ENCODE results near the gene TFDP2. TPM values are rescaled to one million over a fixed set of nuclear protein-coding genes. Genes with fewer than 3 reads are reported as not detected.
A peak's percentile ranks its signal among the peaks of the same experiment; 100 is the strongest.
"Not testable (repeated sequence)": the region's sequence is repeated elsewhere in the genome, so short reads cannot be mapped to it uniquely, and the experiment has no call there.

TFDP2 gene
- 10 to 100 TPM; 38.7 to 61.2 (median 56.2) TPM for polyA plus RNA-seq (ENCODE audit: insufficient read depth in 1 of 5, insufficient read length in 5 of 5, low replicate concordance in 1 of 5)
- long read RNA-seq, donor 1, partial matches to known transcripts: 0 of 7 reads
- long read RNA-seq, donor 1, other reads (novel, unspliced or antisense): 0 of 7 reads
- long read RNA-seq, donor 2: 0 reads
- long read RNA-seq, donor 3, partial matches to known transcripts: 9 of 11 reads
- long read RNA-seq, donor 3, other reads (novel, unspliced or antisense): 0 of 11 reads
- long read RNA-seq, donor 4, partial matches to known transcripts: 17 of 19 reads
- long read RNA-seq, donor 4, other reads (novel, unspliced or antisense): 0 of 19 reads
- long read RNA-seq, donor 5, partial matches to known transcripts: 0 of 6 reads
- long read RNA-seq, donor 5, other reads (novel, unspliced or antisense): 0 of 6 reads
- long read RNA-seq, donor 6, full-length matches to known transcripts: 1 of 15 reads
- long read RNA-seq, donor 6, partial matches to known transcripts: 14 of 15 reads
- long read RNA-seq, donor 6, other reads (novel, unspliced or antisense): 0 of 15 reads
- long read RNA-seq, donor 7, full-length matches to known transcripts: 5 of 5 reads
- long read RNA-seq, donor 7, partial matches to known transcripts: 0 of 5 reads
- long read RNA-seq, donor 7, other reads (novel, unspliced or antisense): 0 of 5 reads
- long read RNA-seq, donor 8: 0 reads

- DNase-seq: peak; percentile 94
Measured at GRCh38 chr3:142148792-142149672, at the start of gene TFDP2. Gene TFDP2 (minus strand): TSS chr3:142149544. CDS start chr3:142101749, 47,795 bp downstream.

GRCh38 chr3:142188846-142189245 lies 39.5 kb upstream of the TFDP2 start:
- DNase-seq: no peak

GRCh38 chr3:142180761-142181362 lies 31.5 kb upstream of the TFDP2 start:
- DNase-seq: peak; percentile 2 to 6

GRCh38 chr3:142175478-142175877 lies 26.1 kb upstream of the TFDP2 start:
- no peak for DNase-seq

- no peak for DNase-seq
Measured at GRCh38 chr3:142174559-142174958, 25.2 kb upstream of the TFDP2 start.

- DNase-seq: no peak
Measured at GRCh38 chr3:142168514-142168913, 19.2 kb upstream of the TFDP2 start.

- DNase-seq: no peak
Measured at GRCh38 chr3:142165194-142165593, 15.8 kb upstream of the TFDP2 start.

GRCh38 chr3:142159083-142159740 lies 9.9 kb upstream of the TFDP2 start:
- no peak for DNase-seq

- DNase-seq: no peak
Measured at GRCh38 chr3:142154186-142154585, 4.8 kb upstream of the TFDP2 start.

- DNase-seq: no peak
Measured at GRCh38 chr3:142152384-142152783, 3.0 kb upstream of the TFDP2 start.

- DNase-seq: no peak
Measured at GRCh38 chr3:142151828-142152227, 2.5 kb upstream of the TFDP2 start.

- DNase-seq: no peak
Measured at GRCh38 chr3:142151240-142151639, 1.9 kb upstream of the TFDP2 start.

- no peak for DNase-seq
Measured at GRCh38 chr3:142150271-142150670, 927 bp upstream of the TFDP2 start.

GRCh38 chr3:142149673-142149992 lies 289 bp upstream of the TFDP2 start:
- DNase-seq: no peak

GRCh38 chr3:142148044-142148791 lies 1.1 kb downstream of the TFDP2 start:
- peak in 1 of 2 donors; percentile 7 for DNase-seq

GRCh38 chr3:142144587-142144986 lies 4.8 kb downstream of the TFDP2 start:
- not testable (repeated sequence) for DNase-seq

GRCh38 chr3:142140608-142141285 lies 8.6 kb downstream of the TFDP2 start:
- not testable (repeated sequence) for DNase-seq

- DNase-seq: not testable (repeated sequence)
Measured at GRCh38 chr3:142137089-142137488, 12.3 kb downstream of the TFDP2 start.

GRCh38 chr3:142134799-142135325 lies 14.5 kb downstream of the TFDP2 start:
- no peak for DNase-seq
